ENCODE data around the gene MOB1A.

MOB1A gene

GRCh38 chr2:74152954-74153353 lies 25.7 kb downstream of the MOB1A start:
- no peak for TF ChIP-seq CTCF (IDR thresholded peaks at IDR 0.05)
- Histone ChIP-seq H3K4me1 (ENCODE audit: control insufficient read depth in 1 of 2, insufficient read depth in 1 of 2, low read depth in 1 of 2, low read length in 1 of 2) (peaks cover 7 to 14% of the 10 kb centered on the region in 2 experiments), H3K36me3 (peaks cover 78% of the 10 kb centered on the region), H3K9me3 (no peaks in the 10 kb centered on the region), H3K27ac (peak overlapping the region; percentile 54), H3K4me3 (ENCODE audit: low read depth in 1 of 2, low read length in 1 of 2) (no peak overlapping the region), H3K27me3 (no peaks in the 10 kb centered on the region)

GRCh38 chr2:74149570-74150319 lies 28.9 kb downstream of the MOB1A start:
- Histone ChIP-seq H3K27ac (peak overlapping the region; percentile 5), H3K27me3 (no peaks in the 10 kb centered on the region), H3K4me1 (ENCODE audit: control insufficient read depth in 1 of 2, insufficient read depth in 1 of 2, low read depth in 1 of 2, low read length in 1 of 2) (peaks cover 20 to 30% of the 10 kb centered on the region in 2 experiments), H3K9me3 (no peaks in the 10 kb centered on the region), H3K36me3 (peaks cover 45% of the 10 kb centered on the region), H3K4me3 (ENCODE audit: low read depth in 1 of 2, low read length in 1 of 2) (no peak overlapping the region)
- TF ChIP-seq CTCF (IDR thresholded peaks at IDR 0.05) = no peak

GRCh38 chr2:74149247-74149525 lies 29.5 kb downstream of the MOB1A start:
- Histone ChIP-seq H3K36me3 (peaks cover 40% of the 10 kb centered on the region), H3K27ac (no peak overlapping the region), H3K9me3 (no peaks in the 10 kb centered on the region), H3K27me3 (no peaks in the 10 kb centered on the region), H3K4me1 (ENCODE audit: control insufficient read depth in 1 of 2, insufficient read depth in 1 of 2, low read depth in 1 of 2, low read length in 1 of 2) (peaks cover 20 to 30% of the 10 kb centered on the region in 2 experiments), H3K4me3 (ENCODE audit: low read depth in 1 of 2, low read length in 1 of 2) (no peak overlapping the region)
- no peak for TF ChIP-seq CTCF (IDR thresholded peaks at IDR 0.05)

GRCh38 chr2:74148457-74149246 lies 30.0 kb downstream of the MOB1A start:
- TF ChIP-seq CTCF (IDR thresholded peaks at IDR 0.05) = no peak
- H3K9me3 ChIP-seq = no peaks in the 10 kb centered on the region
- no peaks in the 10 kb centered on the region for H3K27me3 ChIP-seq
- H3K27ac ChIP-seq = peak overlapping the region; percentile 33
- peak overlapping the region in 1 of 2 experiments; percentile 72 for H3K4me3 ChIP-seq (ENCODE audit: low read depth in 1 of 2, low read length in 1 of 2)
- peaks cover 35% of the 10 kb centered on the region for H3K36me3 ChIP-seq
- H3K4me1 ChIP-seq (ENCODE audit: control insufficient read depth in 1 of 2, insufficient read depth in 1 of 2, low read depth in 1 of 2, low read length in 1 of 2) = peaks cover 20 to 30% of the 10 kb centered on the region in 2 experiments

- TF ChIP-seq CTCF (IDR thresholded peaks at IDR 0.05) = peak; percentile 75
- Histone ChIP-seq H3K36me3 (peaks cover 27% of the 10 kb centered on the region), H3K4me3 (ENCODE audit: low read depth in 1 of 2, low read length in 1 of 2) (peak within 1 kb of the TSS; percentile 68 to 72), H3K9me3 (no peaks in the 10 kb centered on the region), H3K4me1 (ENCODE audit: control insufficient read depth in 1 of 2, insufficient read depth in 1 of 2, low read depth in 1 of 2, low read length in 1 of 2) (peaks cover 17 to 22% of the 10 kb centered on the region in 2 experiments), H3K27ac (peak within 1 kb of the TSS; percentile 33), H3K27me3 (no peaks in the 10 kb centered on the region)
Measured at GRCh38 chr2:74147727-74148456, 30.8 kb downstream of the MOB1A start, which contains the start of gene BOLA3. Gene BOLA3, minus strand, starts transcription at chr2:74147912. Its CDS starts 38 bp downstream, at chr2:74147874.

Data from neutrophil (primary cell).